ENCODE measurements around the gene PDE4C. TPM values are rescaled to one million over a fixed set of nuclear protein-coding genes. Genes with fewer than 3 reads are reported as not detected.

Gene PDE4C
- total and polyA plus RNA-seq, 9 of the 15 experiments (the other 6 are each of a cell fraction or from before 2014, with no cell fraction given): 0.04 to 0.91 (median 0.20) TPM; not detected in 1

GRCh38 chr19:18224525-18225354 is 1.5 kb downstream of the PDE4C start (continued):
- TF ChIP-seq MGA (IDR thresholded peaks at IDR 0.05): no peak
- no peak for TF ChIP-seq GABPA (tag; conservative IDR thresholded peaks at IDR 0.05; ENCODE audit: low read depth)
- no peak for TF ChIP-seq PTRF (tag; IDR thresholded peaks at IDR 0.05)
- no peak for TF ChIP-seq ELK3 (CRISPR knock-in tag; IDR thresholded peaks at IDR 0.05)
- TF ChIP-seq CTBP1 (IDR thresholded peaks at IDR 0.05; ENCODE audit: borderline replicate concordance): 0 out of 2 replicates have a peak, but pooled peaks have one; percentile 22
- no peak for TF ChIP-seq TAF7 (tag; IDR thresholded peaks at IDR 0.05)
- TF ChIP-seq ARID2 (IDR thresholded peaks at IDR 0.05): no peak
- TF ChIP-seq CXXC5 (CRISPR knock-in tag; IDR thresholded peaks at IDR 0.05): peak; percentile 37; the same call in 1 of the 2 replicates
- TF ChIP-seq OTX1 (CRISPR knock-in tag; IDR thresholded peaks at IDR 0.05): no peak
- TF ChIP-seq ZFP1 (CRISPR knock-in tag; IDR thresholded peaks at IDR 0.05): no peak
- TF ChIP-seq NR2C1 (IDR thresholded peaks at IDR 0.05): no peak; the same call in 1 of the 2 replicates
- TF ChIP-seq NR2C1 (tag; IDR thresholded peaks at IDR 0.05): peak; percentile 24; the same call in 1 of the 2 replicates
- TF ChIP-seq RAD51 (IDR thresholded peaks at IDR 0.05; ENCODE audit: borderline replicate concordance, low read depth): no peak
- TF ChIP-seq POLR2B (IDR thresholded peaks at IDR 0.05; ENCODE audit: low read depth, partially characterized antibody): no peak
- peak; percentile 65; the same call in 1 of the 2 replicates for TF ChIP-seq CREM (IDR thresholded peaks at IDR 0.05; ENCODE audit: low read depth)
- no peak for TF ChIP-seq ZNF79 (CRISPR knock-in tag; IDR thresholded peaks at IDR 0.05; ENCODE audit: low read depth)
